NT2/D1 (cell line): ENCODE results near the gene PRPF4.

ENCODE experiments used
- DNase-seq: peaks from one replicate; pipeline ENCODE4 v3.0.0-alpha.2; 2011; ENCODE audit warnings: low read depth, low spot score
- H3K27me3 ChIP-seq: 2 replicates; pipeline ENCODE4 v1.6.0; 2011; ENCODE audit warnings: mild to moderate bottlenecking; ENCODE audit not compliant: insufficient read length, insufficient read depth
- H3K36me3 ChIP-seq: 2 replicates; pipeline ENCODE4 v1.6.1; 2011; ENCODE audit warnings: mild to moderate bottlenecking, low read length, mixed read lengths; ENCODE audit not compliant: insufficient read depth, insufficient read length
- H3K4me1 ChIP-seq: 2 replicates; pipeline ENCODE4 v1.5.1; 2011; ENCODE audit not compliant: insufficient read depth, insufficient read length
- H3K4me3 ChIP-seq: 2 replicates; pipeline ENCODE4 v1.5.1; 2011; ENCODE audit warnings: low read depth; ENCODE audit not compliant: insufficient read length
- H3K9ac ChIP-seq: 2 replicates; pipeline ENCODE4 v1.6.0; 2011; ENCODE audit warnings: low read depth; ENCODE audit not compliant: insufficient read length
- H3K9me3 ChIP-seq: 2 replicates; pipeline ENCODE4 v1.5.1; 2011; ENCODE audit warnings: mild to moderate bottlenecking, low read length; ENCODE audit not compliant: insufficient read depth
- SUZ12 ChIP-seq: IDR thresholded peaks from 2 replicates; pipeline ENCODE4 v1.6.1; 2011; ENCODE audit not compliant: insufficient read length, insufficient read depth; ENCODE audit errors: extremely low read depth
- YY1 ChIP-seq: IDR thresholded peaks from 2 replicates; pipeline ENCODE4 v1.6.1; 2011; ENCODE audit not compliant: insufficient read length, insufficient read depth
- ZNF274 ChIP-seq: IDR thresholded peaks from 2 replicates; pipeline ENCODE4 v1.6.1; 2011; ENCODE audit warnings: mild to moderate bottlenecking, low read depth, low read length

PRPF4 gene

DNA sequence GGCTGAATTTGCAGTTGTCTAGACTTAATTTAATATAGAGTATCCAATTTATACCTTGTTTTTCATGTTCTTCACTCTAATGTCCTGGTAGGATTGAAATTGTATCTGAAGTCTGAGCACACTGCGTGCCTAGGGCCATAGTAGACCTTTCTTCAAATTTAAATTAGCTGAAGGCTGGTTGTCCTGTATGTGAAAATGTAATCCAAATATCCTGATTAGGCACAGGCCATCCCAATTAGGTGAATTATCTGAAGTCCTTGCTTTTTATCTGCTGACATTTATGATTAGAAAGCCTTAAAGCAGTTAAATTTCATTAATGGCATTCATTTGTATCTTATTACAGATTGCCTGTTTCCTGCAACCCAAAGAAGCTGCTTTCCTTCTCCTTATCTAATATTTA lies 20.5 kb upstream of the PRPF4 start:
- no peaks in the 10 kb centered on the region for H3K27me3 ChIP-seq
- H3K9me3 ChIP-seq = no peaks in the 10 kb centered on the region
- H3K4me3 ChIP-seq = no peak overlapping the region
- peaks cover 32% of the 10 kb centered on the region for H3K36me3 ChIP-seq
- H3K9ac ChIP-seq = no peak overlapping the region
- H3K4me1 ChIP-seq = no peaks in the 10 kb centered on the region
- no peak for DNase-seq
- TF ChIP-seq ZNF274 (no peak), YY1 (no peak)

DNA sequence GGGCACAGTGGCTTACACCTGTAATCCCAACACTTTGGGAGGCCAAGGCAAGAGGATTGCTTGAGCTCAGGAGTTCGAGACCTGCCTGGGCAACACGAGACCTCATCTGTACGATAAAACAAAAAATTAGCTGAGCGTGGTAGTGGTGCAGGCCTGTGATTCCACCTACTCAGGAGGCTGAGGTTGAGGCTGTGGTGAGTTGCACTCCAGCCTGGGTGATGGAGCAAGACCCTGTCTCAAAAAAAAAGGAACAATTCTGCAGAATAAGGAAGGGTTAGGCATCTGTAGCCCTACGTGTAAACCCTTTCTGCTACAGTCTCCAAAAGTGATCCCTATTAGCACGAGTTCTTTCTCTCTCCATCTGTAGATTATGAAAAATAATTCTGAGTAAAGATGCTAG lies 20.0 kb upstream of the PRPF4 start:
- no peaks in the 10 kb centered on the region for H3K27me3 ChIP-seq
- peaks cover 36% of the 10 kb centered on the region for H3K36me3 ChIP-seq
- H3K4me1 ChIP-seq = no peaks in the 10 kb centered on the region
- DNase-seq = no peak
- no peaks in the 10 kb centered on the region for H3K9me3 ChIP-seq
- TF ChIP-seq YY1 (no peak), SUZ12 (no peak), ZNF274 (no peak)
- H3K9ac ChIP-seq = no peak overlapping the region
- H3K4me3 ChIP-seq = no peak overlapping the region

DNA sequence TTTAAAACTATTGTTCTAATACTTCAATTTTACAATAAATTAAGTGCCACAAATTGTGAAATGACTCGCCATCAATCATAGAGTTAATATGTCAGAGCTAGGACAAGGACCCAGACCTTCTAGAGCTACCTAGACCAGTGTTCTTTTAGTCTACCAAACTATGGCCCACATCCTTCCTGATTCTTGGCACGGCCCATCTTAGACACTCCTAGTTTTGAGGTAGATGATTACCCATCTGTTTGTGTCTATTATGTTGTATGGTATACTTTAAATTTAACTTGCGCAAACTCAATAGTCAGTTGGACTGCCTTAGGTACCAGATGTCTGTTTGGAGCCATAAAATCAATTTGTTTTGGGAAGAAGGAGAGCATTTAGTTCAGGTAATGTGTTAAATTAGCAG lies 17.6 kb upstream of the PRPF4 start:
- Histone ChIP-seq H3K9ac (no peak overlapping the region), H3K4me3 (no peak overlapping the region), H3K27me3 (no peaks in the 10 kb centered on the region), H3K36me3 (peaks cover 44% of the 10 kb centered on the region), H3K9me3 (no peaks in the 10 kb centered on the region), H3K4me1 (no peaks in the 10 kb centered on the region)
- no peak for TF ChIP-seq YY1
- TF ChIP-seq ZNF274 = no peak
- no peak for TF ChIP-seq SUZ12
- no peak for DNase-seq

DNA sequence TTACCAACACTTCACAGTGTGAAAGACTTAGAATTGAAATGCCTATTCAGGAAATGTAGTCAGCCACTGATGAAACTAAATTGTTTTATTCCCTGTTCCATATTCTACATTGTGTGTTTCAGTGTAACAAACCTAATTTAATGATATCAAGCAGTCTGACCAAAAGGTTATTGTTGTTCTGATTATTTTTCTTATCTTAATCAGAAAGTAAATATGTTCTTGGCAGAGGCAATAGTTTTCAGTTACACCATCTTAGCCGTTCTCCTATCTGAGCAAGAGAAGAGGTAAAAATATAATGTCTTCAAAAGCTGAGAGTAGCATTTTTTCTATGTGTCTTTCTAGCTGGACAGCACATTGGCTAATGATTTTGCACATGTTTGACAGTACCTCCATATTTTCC lies 17.2 kb upstream of the PRPF4 start:
- Histone ChIP-seq H3K4me3 (no peak overlapping the region), H3K4me1 (no peaks in the 10 kb centered on the region), H3K36me3 (peaks cover 44% of the 10 kb centered on the region), H3K27me3 (no peaks in the 10 kb centered on the region), H3K9ac (no peak overlapping the region), H3K9me3 (no peaks in the 10 kb centered on the region)
- no peak for TF ChIP-seq YY1
- no peak for TF ChIP-seq SUZ12
- TF ChIP-seq ZNF274 = no peak
- DNase-seq = no peak

- no peaks in the 10 kb centered on the region for H3K9me3 ChIP-seq
- H3K27me3 ChIP-seq = no peaks in the 10 kb centered on the region
- no peak for DNase-seq
- TF ChIP-seq YY1 (no peak), SUZ12 (no peak), ZNF274 (no peak)
- no peak overlapping the region for H3K9ac ChIP-seq
- H3K4me1 ChIP-seq = no peaks in the 10 kb centered on the region
- no peak overlapping the region for H3K4me3 ChIP-seq
- H3K36me3 ChIP-seq = peaks cover 43% of the 10 kb centered on the region
These were observed 13.4 kb upstream of the PRPF4 start for GRCh38 chr9:113261917-113262671.

- Histone ChIP-seq H3K9ac (no peak overlapping the region), H3K4me3 (no peak overlapping the region), H3K4me1 (no peaks in the 10 kb centered on the region), H3K27me3 (no peaks in the 10 kb centered on the region), H3K36me3 (peaks cover 48% of the 10 kb centered on the region), H3K9me3 (no peaks in the 10 kb centered on the region)
- DNase-seq = no peak
- TF ChIP-seq ZNF274 (no peak), SUZ12 (no peak), YY1 (no peak)
These were observed 9.3 kb upstream of the PRPF4 start for GRCh38 chr9:113266174-113266573.

GRCh38 chr9:113267911-113268566 lies 7.4 kb upstream of the PRPF4 start:
- Histone ChIP-seq H3K27me3 (no peaks in the 10 kb centered on the region), H3K9me3 (no peaks in the 10 kb centered on the region), H3K36me3 (peaks cover 63% of the 10 kb centered on the region), H3K4me1 (no peaks in the 10 kb centered on the region), H3K9ac (no peak overlapping the region), H3K4me3 (no peak overlapping the region)
- no peak for DNase-seq
- TF ChIP-seq ZNF274 = no peak
- TF ChIP-seq SUZ12 = no peak
- TF ChIP-seq YY1 = no peak
